OCI-LY3 (cell line): ENCODE measurements around the gene B9D2.

Experiments
- EZH2phosphoT487 ChIP-seq: fragments of 200-600 bp; shearing (Covaris generic); IDR thresholded peaks from 2 replicates; pipeline ENCODE4 v1.6.1; 2018; ENCODE audit warnings: antibody characterized with exemption, mixed run types, low read depth
- TF ChIP-seq, protein P1 (sequence below): fragments of 200-600, 300-600 bp; sonication (generic); IDR thresholded peaks from 2 replicates; pipeline ENCODE4 v1.5.1; 2014; ENCODE audit warnings: antibody characterized with exemption, low read length, low read depth

DNA sequence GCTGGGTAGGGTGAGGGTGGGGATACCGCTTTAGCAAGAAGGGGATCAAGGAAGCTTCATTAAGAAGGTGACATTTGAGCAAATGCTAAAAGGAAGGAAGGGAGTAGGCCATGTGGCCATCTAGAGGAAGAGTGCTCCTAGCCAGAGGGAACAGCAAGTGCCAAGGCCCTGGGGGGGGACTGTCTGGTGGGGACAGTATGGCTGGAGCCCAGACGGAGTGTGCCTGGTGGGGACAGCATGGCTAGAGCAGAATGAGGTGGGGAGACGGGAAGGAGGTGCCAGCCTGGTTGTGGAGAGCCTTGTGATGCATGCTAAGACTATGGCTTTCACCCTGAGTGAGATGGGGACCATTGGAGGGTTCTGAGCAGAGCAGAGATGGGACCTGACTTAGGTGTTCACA lies 8.1 kb downstream of the B9D2 start:
- TF ChIP-seq, protein P1, sequence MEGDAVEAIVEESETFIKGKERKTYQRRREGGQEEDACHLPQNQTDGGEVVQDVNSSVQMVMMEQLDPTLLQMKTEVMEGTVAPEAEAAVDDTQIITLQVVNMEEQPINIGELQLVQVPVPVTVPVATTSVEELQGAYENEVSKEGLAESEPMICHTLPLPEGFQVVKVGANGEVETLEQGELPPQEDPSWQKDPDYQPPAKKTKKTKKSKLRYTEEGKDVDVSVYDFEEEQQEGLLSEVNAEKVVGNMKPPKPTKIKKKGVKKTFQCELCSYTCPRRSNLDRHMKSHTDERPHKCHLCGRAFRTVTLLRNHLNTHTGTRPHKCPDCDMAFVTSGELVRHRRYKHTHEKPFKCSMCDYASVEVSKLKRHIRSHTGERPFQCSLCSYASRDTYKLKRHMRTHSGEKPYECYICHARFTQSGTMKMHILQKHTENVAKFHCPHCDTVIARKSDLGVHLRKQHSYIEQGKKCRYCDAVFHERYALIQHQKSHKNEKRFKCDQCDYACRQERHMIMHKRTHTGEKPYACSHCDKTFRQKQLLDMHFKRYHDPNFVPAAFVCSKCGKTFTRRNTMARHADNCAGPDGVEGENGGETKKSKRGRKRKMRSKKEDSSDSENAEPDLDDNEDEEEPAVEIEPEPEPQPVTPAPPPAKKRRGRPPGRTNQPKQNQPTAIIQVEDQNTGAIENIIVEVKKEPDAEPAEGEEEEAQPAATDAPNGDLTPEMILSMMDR = no peak
- TF ChIP-seq EZH2phosphoT487 = no peak
